Neural cell (in vitro differentiated cells): ENCODE data around the gene IGLL5.

Experiments used
- POLR2AphosphoS5 ChIP-seq: IDR thresholded peaks from 2 replicates; pipeline ENCODE4 v1.6.1; 2012
- RAD21 ChIP-seq: fragments of 450-650 bp; conservative IDR thresholded peaks from 2 replicates; pipeline ENCODE4 v1.6.1; 2014; ENCODE audit warnings: antibody characterized with exemption, mild to moderate bottlenecking, moderate library complexity
- TF ChIP-seq, protein P1 (sequence below): fragments of 450-650 bp; IDR thresholded peaks from 2 replicates; pipeline ENCODE4 v1.5.1; 2014; ENCODE audit warnings: antibody characterized with exemption, mild to moderate bottlenecking, moderate library complexity; ENCODE audit not compliant: poor library complexity, severe bottlenecking

- TF ChIP-seq RAD21 (no peak), POLR2AphosphoS5 (no peak)
- TF ChIP-seq, protein P1, sequence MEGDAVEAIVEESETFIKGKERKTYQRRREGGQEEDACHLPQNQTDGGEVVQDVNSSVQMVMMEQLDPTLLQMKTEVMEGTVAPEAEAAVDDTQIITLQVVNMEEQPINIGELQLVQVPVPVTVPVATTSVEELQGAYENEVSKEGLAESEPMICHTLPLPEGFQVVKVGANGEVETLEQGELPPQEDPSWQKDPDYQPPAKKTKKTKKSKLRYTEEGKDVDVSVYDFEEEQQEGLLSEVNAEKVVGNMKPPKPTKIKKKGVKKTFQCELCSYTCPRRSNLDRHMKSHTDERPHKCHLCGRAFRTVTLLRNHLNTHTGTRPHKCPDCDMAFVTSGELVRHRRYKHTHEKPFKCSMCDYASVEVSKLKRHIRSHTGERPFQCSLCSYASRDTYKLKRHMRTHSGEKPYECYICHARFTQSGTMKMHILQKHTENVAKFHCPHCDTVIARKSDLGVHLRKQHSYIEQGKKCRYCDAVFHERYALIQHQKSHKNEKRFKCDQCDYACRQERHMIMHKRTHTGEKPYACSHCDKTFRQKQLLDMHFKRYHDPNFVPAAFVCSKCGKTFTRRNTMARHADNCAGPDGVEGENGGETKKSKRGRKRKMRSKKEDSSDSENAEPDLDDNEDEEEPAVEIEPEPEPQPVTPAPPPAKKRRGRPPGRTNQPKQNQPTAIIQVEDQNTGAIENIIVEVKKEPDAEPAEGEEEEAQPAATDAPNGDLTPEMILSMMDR = no peak
Observed at GRCh38 chr22:22893077-22893805, 5.6 kb downstream of the IGLL5 start.
